Neural progenitor cell (in vitro differentiated cells): Measurements from ENCODE around the gene RUFY2. TPM values are rescaled to one million over a fixed set of nuclear protein-coding genes. Genes with fewer than 3 reads are reported as not detected.

Experiments used
- DNase-seq: peaks from one replicate; pipeline ENCODE4 v3.0.0-alpha.2; 2016; ENCODE audit warnings: low spot score
- H2AFZ ChIP-seq: fragments of 200-600 bp; sonication (generic); replicated peaks from 2 replicates; pipeline ENCODE4 v1.6.1; 2016; ENCODE audit warnings: antibody characterized with exemption
- H3F3A ChIP-seq: fragments of 200-600 bp; sonication (generic); 2 replicates; pipeline ENCODE4 v1.6.1; 2016; ENCODE audit warnings: antibody characterized with exemption, low read depth
- H3K27ac ChIP-seq: fragments of 200-600 bp; sonication (generic); 2 replicates; pipeline ENCODE4 v1.5.1; 2016; ENCODE audit warnings: mild to moderate bottlenecking
- H3K27me3 ChIP-seq: fragments of 200-600 bp; sonication (generic); 2 replicates; pipeline ENCODE4 v1.6.1; 2016; ENCODE audit warnings: mild to moderate bottlenecking, moderate library complexity
- H3K36me3 ChIP-seq: fragments of 200-600 bp; sonication (generic); 2 replicates; pipeline ENCODE4 v1.5.1; 2016
- H3K4me1 ChIP-seq: fragments of 200-600 bp; sonication (generic); 2 replicates; pipeline ENCODE4 v1.6.1; 2016; ENCODE audit warnings: mixed run types
- H3K4me2 ChIP-seq: fragments of 200-600 bp; sonication (generic); 2 replicates; pipeline ENCODE4 v1.6.1; 2016
- H3K4me3 ChIP-seq: fragments of 200-600 bp; sonication (generic); 2 replicates; pipeline ENCODE4 v1.5.1; 2016
- H3K79me2 ChIP-seq: fragments of 200-600 bp; sonication (generic); 2 replicates; pipeline ENCODE4 v1.6.1; 2016; ENCODE audit warnings: low read depth
- H3K9ac ChIP-seq: fragments of 200-600 bp; sonication (generic); 2 replicates; pipeline ENCODE4 v1.6.1; 2016
- H3K9me3 ChIP-seq: fragments of 200-600 bp; sonication (generic); 2 replicates; pipeline ENCODE4 v1.5.1; 2016; ENCODE audit warnings: low read depth
- H4K20me1 ChIP-seq: fragments of 200-600 bp; sonication (generic); 2 replicates; pipeline ENCODE4 v1.6.1; 2016; ENCODE audit warnings: low read depth
- H3K27ac Mint-ChIP-seq: 3 replicates; pipeline ENCODE4 v1.8.0; 2021; ENCODE audit warnings: mixed read lengths
- H3K27me3 Mint-ChIP-seq: 2 replicates; pipeline ENCODE4 v1.8.0; 2022; ENCODE audit warnings: low read depth, mild to moderate bottlenecking, inconsistent platforms, moderate library complexity, mixed read lengths; ENCODE audit not compliant: insufficient read depth
- H3K36me3 Mint-ChIP-seq: 3 replicates; pipeline ENCODE4 v1.8.0; 2021; ENCODE audit warnings: mixed read lengths
- H3K4me1 Mint-ChIP-seq: 3 replicates; pipeline ENCODE4 v1.8.0; 2021; ENCODE audit warnings: mixed read lengths
- H3K4me3 Mint-ChIP-seq: 3 replicates; pipeline ENCODE4 v1.8.0; 2021; ENCODE audit warnings: mild to moderate bottlenecking, moderate library complexity, mixed read lengths
- H3K9me3 Mint-ChIP-seq: 3 replicates; pipeline ENCODE4 v1.8.0; 2020; ENCODE audit warnings: mixed read lengths
- CTCF ChIP-seq: fragments of 200-600 bp; sonication (generic); IDR thresholded peaks from 2 replicates; pipeline ENCODE4 v1.5.1; 2017; ENCODE audit warnings: antibody characterized with exemption, mild to moderate bottlenecking
- EZH2 ChIP-seq: fragments of 200-600 bp; sonication (generic); IDR thresholded peaks from 2 replicates; pipeline ENCODE4 v1.6.1; 2017; ENCODE audit warnings: antibody characterized with exemption, mild to moderate bottlenecking, moderate library complexity
- EZH2phosphoT487 ChIP-seq: fragments of 200-600 bp; sonication (generic); IDR thresholded peaks from 2 replicates; pipeline ENCODE4 v1.6.1; 2017; ENCODE audit warnings: antibody characterized with exemption
- total RNA-seq: library from RNA; depleted of rRNA; stranded (reverse); fragments of >200 nt; gene quantifications from 2 replicates; pipeline ENCODE4 v1.2.3, GENCODE V29; 2015; ENCODE audit warnings: low replicate concordance

Gene RUFY2
- total RNA-seq, 1 donor from 2014 or later = 45.2 TPM

- no peaks in the 10 kb centered on the region for H3K4me1 Mint-ChIP-seq
- no peaks in the 10 kb centered on the region for H3K27me3 ChIP-seq
- H3K9me3 Mint-ChIP-seq = peaks cover 18% of the 10 kb centered on the region
- H3K9ac ChIP-seq = no peak overlapping the region
- no peaks in the 10 kb centered on the region for H4K20me1 ChIP-seq
- H3K36me3 ChIP-seq = peaks cover 20% of the 10 kb centered on the region
- no peak overlapping the region for H2AFZ ChIP-seq
- no peak overlapping the region for H3K27ac Mint-ChIP-seq
- no peaks in the 10 kb centered on the region for H3F3A ChIP-seq
- no peaks in the 10 kb centered on the region for H3K79me2 ChIP-seq
- H3K4me3 Mint-ChIP-seq = no peak overlapping the region
- TF ChIP-seq EZH2phosphoT487 (no peak), CTCF (no peak), EZH2 (no peak)
- no peak overlapping the region for H3K4me3 ChIP-seq
- peaks cover 41% of the 10 kb centered on the region for H3K36me3 Mint-ChIP-seq
- no peaks in the 10 kb centered on the region for H3K4me1 ChIP-seq
- peaks cover 2% of the 10 kb centered on the region for H3K27me3 Mint-ChIP-seq
- no peak for DNase-seq
- H3K9me3 ChIP-seq = no peaks in the 10 kb centered on the region
- H3K27ac ChIP-seq = no peak overlapping the region
- no peak overlapping the region for H3K4me2 ChIP-seq
Measured at GRCh38 chr10:68371604-68372003, 35.5 kb downstream of the RUFY2 start.

DNA sequence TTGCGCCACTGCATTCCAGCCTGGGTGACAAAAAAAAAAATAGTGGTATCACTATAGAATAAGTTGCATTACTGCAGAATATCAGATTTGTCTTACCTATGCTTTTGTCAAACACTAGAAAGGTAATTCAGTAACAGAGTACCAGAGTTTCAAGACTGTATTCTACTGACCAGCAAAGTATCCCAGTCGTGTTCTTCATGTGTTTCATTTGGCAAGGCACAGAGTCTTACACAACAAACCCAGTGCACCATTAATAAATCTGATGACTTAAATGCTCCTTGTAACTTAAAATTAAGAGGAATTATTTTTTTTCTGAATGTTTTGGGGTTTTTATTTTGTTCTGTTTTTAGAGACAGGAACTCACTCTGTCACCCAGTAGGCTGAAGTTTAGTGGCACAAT lies 40.0 kb downstream of the RUFY2 start:
- H3K4me1 Mint-ChIP-seq = no peaks in the 10 kb centered on the region

GRCh38 chr10:68366600-68366999 lies 40.5 kb downstream of the RUFY2 start:
- peaks cover 20% of the 10 kb centered on the region for H3K36me3 Mint-ChIP-seq
- H3K4me1 ChIP-seq = no peaks in the 10 kb centered on the region
- no peaks in the 10 kb centered on the region for H3K79me2 ChIP-seq
- H3K27me3 ChIP-seq = no peaks in the 10 kb centered on the region
- no peak overlapping the region for H3K27ac Mint-ChIP-seq
- H3K27ac ChIP-seq = no peak overlapping the region
- no peak overlapping the region for H2AFZ ChIP-seq
- H3F3A ChIP-seq = peaks cover 7% of the 10 kb centered on the region
- DNase-seq = no peak
- H3K36me3 ChIP-seq = peaks cover 10% of the 10 kb centered on the region
- TF ChIP-seq EZH2phosphoT487 (no peak), CTCF (no peak), EZH2 (no peak)
- H3K9me3 Mint-ChIP-seq = peaks cover 9% of the 10 kb centered on the region
- H3K9me3 ChIP-seq = no peaks in the 10 kb centered on the region
- no peak overlapping the region for H3K9ac ChIP-seq
- no peaks in the 10 kb centered on the region for H4K20me1 ChIP-seq
- no peak overlapping the region for H3K4me2 ChIP-seq
- no peak overlapping the region for H3K4me3 ChIP-seq
- peaks cover 2% of the 10 kb centered on the region for H3K27me3 Mint-ChIP-seq
- no peak overlapping the region for H3K4me3 Mint-ChIP-seq
- no peaks in the 10 kb centered on the region for H3K4me1 Mint-ChIP-seq

More for the DNA sequence above, 40.0 kb downstream of the RUFY2 start:
- Histone ChIP-seq H3K79me2 (no peaks in the 10 kb centered on the region), H3K36me3 (peaks cover 5% of the 10 kb centered on the region), H3K9ac (no peak overlapping the region), H3K27ac (no peak overlapping the region), H3K27me3 (no peaks in the 10 kb centered on the region), H4K20me1 (no peaks in the 10 kb centered on the region), H3K4me2 (no peak overlapping the region), H3F3A (peaks cover 7% of the 10 kb centered on the region), H2AFZ (no peak overlapping the region), H3K9me3 (no peaks in the 10 kb centered on the region), H3K4me3 (no peak overlapping the region), H3K4me1 (no peaks in the 10 kb centered on the region)
- TF ChIP-seq EZH2 = no peak
- no peak for TF ChIP-seq EZH2phosphoT487
- no peak for TF ChIP-seq CTCF
- peaks cover 2% of the 10 kb centered on the region for H3K27me3 Mint-ChIP-seq
- DNase-seq = no peak
- no peak overlapping the region for H3K4me3 Mint-ChIP-seq
- no peak overlapping the region for H3K27ac Mint-ChIP-seq
- H3K9me3 Mint-ChIP-seq = peaks cover 12% of the 10 kb centered on the region
- H3K36me3 Mint-ChIP-seq = peaks cover 23% of the 10 kb centered on the region
